GM18517 (cell line): Measurements from ENCODE around the gene LAIR2.
"Not testable (repeated sequence)": the region's sequence is repeated elsewhere in the genome, so short reads cannot be mapped to it uniquely, and the experiment has no call there.

Source experiments
- ATAC-seq: cut with Tn5 transposase; IDR thresholded peaks from one replicate; pipeline ENCODE4 v1.9.1; 2021; ENCODE audit warnings: mild to moderate bottlenecking, moderate library complexity; ENCODE audit not compliant: unreplicated experiment

LAIR2 gene

DNA sequence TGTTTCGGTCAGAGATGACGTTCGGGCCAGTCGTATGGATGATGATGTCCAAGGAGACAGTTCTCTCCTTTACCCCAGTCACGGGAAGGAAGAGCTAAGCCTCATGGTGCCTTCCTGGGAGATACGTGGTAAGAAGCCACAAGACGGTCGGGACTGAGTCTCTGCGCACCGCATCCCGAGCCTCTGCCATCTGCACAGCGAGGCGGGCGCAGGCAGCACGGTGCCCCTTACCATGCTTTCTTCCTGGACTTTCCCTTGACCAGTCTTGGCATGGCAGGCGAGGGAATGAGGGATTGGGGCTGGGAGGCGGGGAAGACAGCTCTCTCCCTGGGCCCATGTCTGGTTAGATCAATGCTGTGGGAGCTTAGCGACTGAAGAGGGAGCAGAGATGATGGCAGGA lies 10.1 kb upstream of the LAIR2 start:
- ATAC-seq, result no peak

DNA sequence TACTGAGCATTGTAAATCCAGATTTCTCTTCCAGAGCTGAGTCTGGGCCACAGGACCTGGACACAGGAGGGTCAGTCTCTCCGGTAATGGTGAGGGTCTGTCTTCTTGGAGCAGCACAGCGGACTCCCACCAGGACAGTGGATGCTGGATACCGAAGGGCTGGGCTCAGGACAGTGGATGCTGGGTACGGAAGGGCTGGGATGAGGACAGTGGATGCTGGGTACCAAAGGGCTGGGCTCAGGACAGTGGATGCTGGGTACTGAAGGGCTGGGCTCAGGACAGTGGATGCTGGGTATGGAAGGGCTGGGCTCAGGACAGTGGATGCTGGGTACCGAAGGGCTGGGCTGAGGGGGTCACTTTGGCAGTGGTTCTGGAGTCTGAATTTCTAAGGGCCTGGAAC lies 9.6 kb upstream of the LAIR2 start:
- ATAC-seq, result not testable (repeated sequence)

DNA sequence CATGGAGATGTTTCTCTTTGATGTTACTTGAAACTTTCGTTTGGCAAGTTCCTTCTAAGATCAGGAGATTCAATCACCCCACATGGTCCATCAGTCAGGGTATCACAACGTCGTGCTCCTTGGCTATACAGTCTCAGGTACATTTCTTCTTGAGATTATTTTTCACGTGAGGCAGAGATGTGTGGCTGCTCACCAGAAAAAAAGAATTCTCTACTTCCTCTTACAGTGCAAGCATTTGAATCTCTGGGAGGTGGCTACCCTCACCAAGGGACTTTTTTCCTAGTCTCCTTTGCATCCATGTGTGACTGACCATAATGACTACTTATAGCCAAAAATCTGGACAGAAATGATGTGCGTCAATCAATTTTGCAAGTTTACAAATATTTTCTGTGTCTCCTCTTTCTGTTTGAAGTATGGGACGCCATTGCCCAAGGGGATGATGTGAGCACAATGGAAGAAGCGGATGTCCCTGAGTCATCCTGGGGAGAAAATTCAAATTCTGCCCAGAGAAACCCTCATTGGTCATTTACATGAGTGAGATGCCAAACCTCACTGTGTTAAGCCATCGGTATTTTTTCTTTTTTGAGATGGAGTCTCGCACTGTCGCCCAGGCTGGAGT lies 8.6 kb upstream of the LAIR2 start:
- no peak for ATAC-seq

DNA sequence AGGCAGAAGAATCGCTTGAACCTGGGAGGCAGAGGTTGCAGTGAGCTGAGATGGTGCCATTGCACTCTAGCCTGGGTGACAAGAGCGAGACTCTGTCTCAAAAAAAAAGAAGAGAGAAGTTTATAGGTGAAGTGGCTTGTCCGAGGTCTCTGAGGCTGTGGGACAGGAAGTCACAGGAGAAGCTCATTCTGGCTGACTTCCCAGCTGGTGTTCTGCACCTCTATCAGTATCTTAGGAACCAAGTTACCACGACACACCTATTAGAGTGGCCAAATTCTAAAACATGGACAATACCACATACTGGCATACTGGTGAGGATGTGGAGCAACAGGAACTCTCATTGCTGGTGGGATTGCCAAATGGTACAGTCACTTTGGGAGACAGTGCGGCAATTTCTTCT lies 7.3 kb upstream of the LAIR2 start:
- not testable (repeated sequence) for ATAC-seq

DNA sequence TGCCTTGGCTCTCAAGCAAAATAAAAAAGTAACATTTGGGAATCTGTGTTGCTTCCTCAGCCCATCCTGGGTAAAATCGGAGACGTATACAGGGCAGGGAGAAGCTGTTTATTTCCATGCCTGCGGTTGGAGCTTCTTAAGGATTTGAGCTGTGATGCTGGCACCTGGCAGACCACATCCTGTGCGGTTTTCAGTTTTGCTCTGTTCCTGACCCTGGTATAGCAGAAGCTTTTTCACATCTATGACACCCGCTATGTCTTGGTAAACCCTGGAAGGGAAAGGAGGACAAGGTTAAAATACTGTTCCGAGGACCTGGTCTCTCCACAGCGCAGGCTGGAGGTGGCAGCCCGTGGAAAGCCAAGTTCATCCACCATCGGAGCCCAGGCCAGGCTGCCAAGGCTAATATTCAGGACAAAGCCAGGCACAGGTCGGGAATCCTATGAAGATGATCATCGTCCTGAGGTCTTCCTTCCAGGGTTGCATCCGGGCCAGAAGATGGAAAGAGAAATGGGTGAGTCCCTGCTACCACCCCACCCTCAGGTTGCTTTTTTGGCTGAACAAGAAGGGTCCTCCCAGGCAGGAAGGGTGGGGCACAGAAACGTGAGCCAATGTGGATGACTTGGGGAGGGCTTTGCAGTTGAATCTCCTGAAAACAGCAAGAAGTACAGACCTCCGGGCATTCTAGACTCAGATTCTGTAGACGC lies 4.7 kb upstream of the LAIR2 start:
- ATAC-seq, result not testable (repeated sequence)

DNA sequence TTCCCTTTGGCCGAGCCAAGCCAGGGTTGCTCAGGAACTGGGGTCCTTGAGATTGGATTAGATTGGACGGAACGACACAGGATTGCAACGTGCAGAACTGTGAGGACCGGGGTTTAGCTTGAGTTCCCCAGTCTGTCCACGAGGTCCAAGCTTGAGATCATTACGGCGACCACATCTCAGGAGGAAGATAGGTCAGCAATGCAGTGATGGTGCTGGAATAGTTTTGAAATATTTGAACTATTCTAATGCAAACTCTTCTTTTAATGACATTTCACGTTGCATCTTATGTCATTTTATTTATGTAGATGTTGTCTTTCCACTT lies 4.2 kb upstream of the LAIR2 start:
- ATAC-seq, result not testable (repeated sequence)

DNA sequence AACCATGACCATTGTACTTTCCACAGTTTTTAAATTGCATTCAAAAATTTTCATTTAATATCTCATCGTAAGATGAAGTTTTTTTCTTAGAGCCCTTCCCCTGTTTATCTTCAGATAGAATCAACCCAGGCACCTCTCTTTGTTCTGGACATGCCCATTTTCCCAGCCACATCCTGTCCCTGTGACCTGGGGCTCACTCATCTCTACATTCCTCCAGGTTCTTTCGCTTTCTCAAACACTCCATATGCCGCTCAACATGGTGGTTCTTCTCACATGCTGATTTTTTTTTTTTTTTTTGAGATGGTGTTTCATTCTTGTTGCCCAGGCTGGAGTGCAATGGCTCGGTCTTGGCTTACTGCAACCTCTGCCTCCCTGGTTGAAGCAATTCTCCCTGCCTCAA lies 2.9 kb downstream of the LAIR2 start:
- not testable (repeated sequence) for ATAC-seq

DNA sequence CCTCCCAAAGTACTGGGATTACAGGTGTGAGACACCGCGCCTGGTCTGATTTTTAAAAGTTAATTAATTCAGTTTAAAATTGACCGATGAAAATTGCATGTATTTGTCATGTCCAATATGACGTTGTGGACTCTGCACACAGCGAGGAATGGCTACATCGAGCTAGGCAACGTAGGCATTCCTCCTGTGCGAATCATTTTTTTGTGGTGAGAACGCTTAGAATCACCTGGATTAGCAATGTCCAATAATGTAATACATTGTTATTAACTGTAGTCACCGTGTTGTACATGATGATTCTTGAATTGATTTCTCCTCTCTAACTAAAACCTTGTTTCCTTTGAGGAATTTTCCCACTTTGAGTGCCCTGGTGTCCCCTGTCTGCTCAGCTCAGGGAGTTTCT lies 3.4 kb downstream of the LAIR2 start:
- no peak for ATAC-seq

DNA sequence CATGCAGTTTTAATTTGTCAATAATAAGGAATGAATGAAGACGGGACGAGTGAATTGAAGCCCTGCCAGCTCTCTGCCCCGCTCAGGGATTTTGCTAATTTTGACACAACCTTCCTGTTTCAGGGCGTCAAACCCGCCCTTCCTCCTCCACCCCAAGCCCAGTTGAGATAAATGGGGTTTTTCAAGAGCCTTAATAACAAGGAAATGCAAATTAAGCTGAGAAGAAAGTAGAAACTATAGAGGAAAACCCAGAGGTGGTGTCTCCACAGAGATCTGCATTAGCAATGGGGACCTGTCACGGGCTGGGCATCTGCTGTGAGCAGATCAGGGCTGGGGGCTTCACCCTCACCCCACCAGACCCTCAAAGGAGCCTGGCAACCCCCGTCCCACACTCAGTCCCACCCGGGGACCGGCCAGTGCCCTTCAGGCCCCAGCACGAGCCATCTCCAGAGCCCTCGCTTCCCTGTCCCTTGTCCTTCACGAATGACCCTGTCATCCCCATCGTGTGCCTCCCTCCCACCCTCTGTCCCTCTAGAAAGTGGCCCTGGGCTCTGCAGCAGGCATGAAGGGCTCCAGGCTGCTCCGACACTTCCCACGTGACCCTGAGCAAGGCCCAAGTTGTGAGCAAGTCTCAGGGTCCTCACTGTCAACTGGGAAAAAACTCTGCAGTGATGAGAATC lies 4.5 kb downstream of the LAIR2 start:
- not testable (repeated sequence) for ATAC-seq

DNA sequence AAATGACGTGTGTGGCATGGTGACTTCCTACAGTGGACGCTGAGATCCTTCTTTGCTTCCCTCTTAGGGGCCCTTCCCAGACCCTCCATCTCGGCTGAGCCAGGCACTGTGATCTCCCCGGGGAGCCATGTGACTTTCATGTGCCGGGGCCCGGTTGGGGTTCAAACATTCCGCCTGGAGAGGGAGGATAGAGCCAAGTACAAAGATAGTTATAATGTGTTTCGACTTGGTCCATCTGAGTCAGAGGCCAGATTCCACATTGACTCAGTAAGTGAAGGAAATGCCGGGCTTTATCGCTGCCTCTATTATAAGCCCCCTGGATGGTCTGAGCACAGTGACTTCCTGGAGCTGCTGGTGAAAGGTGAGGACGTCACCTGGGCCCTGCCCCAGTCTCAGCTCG lies 5.2 kb downstream of the LAIR2 start:
- no peak for ATAC-seq

DNA sequence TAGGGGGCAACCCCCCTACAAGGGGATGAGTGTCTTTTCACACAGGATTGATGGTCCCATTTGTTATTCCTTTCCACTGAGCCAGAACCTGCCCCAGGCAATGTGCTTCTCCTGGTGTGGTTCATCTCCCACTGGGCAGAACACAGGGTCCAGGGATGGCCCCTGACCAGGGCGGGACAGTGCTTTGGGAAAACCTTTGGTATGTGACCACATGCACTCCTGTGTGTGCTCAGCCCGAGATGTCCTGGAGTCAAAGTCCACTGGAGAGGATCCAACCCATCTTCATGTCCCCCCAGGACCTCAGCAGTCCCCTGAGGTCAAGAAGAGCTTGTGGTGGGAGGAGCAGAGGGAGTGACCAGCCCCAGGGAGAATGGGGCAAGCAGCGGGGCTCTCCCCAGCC lies 5.9 kb downstream of the LAIR2 start:
- ATAC-seq, result not testable (repeated sequence)

DNA sequence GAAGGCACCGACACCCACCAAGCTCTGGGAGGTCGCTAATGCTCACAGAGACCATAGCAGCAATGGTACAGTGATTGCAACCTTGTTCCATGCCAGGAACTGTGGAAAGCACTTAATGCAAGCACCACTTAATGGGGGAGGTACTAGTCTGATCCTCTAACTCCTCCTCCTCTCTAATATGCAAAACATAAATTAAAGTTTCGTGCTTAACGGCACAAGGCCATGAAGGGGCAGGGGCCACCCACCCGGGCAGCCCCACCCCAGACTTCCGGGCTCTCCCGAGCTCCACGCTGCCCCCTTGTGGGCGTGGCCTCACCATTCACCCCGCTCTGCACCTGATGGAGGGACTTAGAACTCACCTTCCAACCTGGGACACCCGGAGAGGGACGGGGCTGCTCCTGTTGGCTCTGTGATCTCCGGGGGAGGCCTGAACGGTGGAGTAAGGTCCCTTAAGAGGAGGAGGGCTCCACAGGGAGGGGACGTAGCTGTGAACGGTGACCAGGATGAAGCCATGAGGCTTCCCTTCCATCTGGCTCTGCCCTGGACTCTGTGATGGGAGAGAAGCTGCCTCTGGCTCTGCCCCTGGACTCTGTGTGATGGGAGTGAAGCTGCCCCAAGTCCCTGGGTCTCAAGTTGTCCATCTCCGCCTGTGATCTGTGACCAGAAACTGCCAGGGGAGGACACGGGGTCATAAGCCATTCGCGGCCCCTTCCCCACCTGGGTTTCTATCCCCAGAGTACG lies 6.7 kb downstream of the LAIR2 start:
- not testable (repeated sequence) for ATAC-seq

DNA sequence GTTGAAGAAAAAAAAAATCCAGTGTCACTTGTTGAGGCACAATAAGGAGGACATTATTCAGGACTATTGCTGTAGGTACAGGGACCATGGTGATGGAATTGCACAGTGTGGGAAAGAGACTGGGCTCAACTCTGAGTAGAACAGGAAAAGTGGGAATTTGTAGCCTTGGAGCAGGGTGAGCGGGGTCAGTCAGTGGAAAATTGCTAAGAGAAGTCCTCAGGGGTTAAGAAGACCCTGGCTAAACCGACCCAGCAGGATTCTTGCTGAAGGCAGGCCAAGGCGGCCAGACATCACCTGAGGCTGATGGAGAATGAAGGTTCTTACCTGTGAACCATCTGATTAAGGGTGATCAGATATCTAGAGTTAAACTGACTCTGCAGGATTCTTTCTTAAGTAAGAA lies 12.5 kb downstream of the LAIR2 start:
- ATAC-seq, result no peak

DNA sequence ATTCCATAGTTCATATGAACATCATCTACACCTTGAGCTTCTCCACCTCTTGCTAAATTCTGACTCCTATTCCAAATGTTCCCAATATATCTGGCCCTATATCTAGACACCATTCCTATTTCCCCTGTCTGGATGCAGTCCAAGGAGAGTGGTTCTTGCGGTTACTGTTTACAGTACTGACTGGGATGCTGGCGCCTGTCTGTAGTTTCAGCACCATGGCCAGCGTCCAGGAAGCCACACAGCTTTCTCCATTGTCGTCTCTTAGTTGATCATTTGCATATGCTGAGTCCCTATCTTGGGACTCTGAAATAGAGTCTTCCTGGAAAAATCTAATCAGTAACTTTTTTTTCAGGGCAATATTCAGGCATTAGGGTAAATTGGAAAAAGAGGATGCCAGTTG lies 14.9 kb downstream of the LAIR2 start:
- no peak for ATAC-seq

DNA sequence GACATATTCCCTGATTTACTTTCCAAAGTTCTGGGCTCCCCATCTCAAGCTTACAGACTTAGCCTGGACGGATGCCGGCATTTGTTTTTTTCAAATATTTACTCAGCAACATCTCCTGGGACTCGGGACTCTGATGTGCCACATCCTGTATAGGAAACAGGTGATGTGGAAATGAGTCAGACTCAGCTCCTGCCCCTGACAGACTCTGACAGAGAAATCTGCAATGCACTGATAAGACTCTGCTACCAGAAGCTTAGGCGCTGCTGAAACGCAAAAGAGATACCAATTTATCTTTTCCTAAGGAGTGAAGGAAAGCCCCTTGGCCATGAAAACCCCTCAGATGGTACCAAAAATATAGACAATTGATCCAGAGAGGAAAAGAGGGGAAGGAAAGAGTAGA lies 16.2 kb downstream of the LAIR2 start:
- ATAC-seq, result no peak

DNA sequence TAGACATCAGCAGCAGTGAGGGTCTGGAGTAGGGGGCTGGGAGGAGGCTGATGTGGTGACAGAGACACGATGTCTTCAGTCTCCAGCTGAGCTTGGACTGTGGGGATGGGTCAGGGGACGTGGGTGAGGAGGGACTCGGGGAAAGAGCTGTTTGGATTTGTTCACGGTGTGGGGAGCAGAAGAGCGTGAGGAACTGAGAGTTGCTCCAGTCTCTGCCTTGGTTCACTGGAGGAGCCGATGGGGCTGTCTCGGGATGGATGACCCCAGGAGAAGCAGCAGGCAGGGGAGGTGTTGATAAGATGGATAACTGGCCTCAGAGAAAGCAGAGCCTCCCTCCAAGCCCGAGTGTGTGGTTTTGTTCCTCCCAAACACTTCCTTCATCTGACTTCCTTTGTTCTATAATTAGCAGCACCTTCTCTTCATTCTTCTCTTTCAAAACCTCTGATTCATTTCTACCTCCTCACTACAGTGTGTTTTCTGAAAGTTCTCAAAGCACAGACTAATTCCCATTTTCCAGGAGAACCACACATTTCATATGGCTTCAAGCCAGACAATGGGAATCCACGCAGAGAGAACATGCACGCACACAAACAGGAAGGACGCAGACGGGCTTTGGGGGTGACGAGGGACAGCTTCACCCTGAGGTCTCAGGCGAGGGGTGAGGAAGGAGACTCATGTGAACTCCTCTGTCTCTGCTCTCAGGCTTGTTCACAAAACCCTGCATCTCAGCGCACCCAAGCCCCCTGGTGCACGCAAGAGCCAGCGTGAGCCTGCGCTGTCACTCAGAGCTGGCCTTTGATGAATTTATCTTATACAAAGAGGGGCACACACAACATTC lies 18.6 kb downstream of the LAIR2 start:
- ATAC-seq, result no peak

DNA sequence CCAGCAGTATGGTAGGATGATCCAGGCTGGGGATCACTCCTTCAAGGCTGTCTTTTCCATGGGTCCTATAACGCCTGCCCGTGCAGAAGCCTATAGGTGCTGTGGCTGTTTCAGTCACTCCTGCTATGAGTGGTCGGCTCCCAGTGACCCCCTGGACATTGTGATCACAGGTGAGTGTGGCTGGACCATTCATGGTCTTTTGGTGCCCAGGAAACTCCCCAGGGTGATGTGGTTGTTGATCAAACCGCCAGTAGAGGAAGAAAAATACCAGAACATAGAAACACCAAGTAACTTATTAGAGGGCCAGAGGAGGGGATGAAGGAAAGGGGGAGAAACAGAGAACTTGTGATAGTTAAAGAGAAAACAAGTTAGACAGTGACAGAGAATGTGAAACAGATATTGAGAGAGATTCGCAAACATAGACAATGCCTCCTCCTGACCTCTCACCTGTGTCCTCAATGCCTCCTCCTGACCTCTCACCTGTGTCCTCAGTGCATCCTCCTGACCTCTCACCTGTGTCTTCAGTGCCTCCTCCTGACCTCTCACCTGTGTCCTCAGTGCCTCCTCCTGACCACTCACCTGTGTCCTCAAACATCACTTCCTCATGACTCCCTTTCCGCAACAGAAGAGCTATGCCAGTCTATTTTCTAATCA lies 19.4 kb downstream of the LAIR2 start:
- no peak for ATAC-seq

DNA sequence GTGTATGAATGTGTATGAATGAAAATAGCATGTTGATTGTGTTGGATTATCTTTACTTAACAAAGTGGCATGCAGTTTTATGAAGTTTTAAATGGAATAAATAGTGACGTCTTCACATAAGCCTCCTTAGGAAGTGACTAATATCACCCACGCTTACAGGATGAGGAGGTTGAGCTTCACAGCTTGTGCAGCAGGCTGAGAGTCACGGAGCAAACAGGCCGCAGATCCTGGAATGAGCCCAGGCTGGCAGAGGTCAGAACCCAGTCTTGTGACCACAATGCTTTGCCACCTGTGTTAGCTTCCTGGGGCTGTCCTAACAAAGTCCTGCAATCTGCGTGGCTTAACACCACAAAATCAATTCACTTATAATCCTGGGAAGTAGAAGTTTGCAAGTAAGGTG lies 20.8 kb downstream of the LAIR2 start:
- ATAC-seq, result no peak

DNA sequence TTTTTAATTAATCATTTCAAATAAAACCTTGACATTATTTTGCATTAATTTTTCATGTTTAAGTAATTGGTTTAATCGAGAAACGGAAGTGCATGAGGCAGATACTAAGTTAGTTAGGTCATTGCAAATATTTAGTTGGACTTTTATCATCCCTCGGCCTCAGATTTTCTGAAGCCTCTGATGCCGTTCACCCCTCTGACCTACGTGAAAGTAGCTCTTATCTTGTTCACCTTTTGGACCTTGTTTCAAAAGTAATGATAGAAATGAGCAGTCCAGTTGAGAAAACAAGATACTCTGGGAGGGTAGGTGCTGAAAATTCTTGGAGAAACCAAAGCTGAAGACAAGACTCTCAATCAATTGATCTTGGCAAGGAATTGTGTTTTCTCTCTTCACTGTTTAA lies 23.0 kb downstream of the LAIR2 start:
- ATAC-seq, result no peak

DNA sequence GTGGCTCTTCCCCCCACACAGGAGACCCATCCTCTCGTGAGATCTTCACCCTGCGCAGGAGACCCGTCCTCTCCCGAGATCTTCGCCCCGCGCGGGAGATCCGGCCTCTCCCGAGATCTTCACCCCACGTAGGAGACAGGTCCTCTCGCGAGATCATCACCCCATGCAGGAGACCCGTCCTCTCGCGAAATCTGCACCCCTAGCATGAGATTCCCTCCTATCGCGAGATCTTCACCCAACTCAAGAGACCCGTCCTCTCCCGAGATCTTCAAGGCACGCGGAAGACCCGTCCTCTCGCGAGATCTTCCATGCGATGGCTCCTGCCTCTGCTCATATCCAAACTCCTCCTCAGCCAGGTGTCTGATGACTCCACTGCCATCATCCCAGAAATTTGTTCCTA lies 24.3 kb downstream of the LAIR2 start:
- no peak for ATAC-seq
